HEK293 (cell line): ENCODE measurements around the gene ADIG.

Source experiments
- CTCF ChIA-PET: fragments of 350-600 bp; formaldehyde crosslinking; extraction: SDS; loops from one replicate; lab custom pipeline; 2021; ENCODE audit warnings: antibody characterized with exemption; lab: Yijun Ruan, JAX
- POLR2A ChIA-PET: fragments of 300-600 bp; formaldehyde crosslinking; extraction: SDS; loops from one replicate; lab custom pipeline; 2020; ENCODE audit warnings: antibody characterized with exemption, inconsistent platforms; lab: Yijun Ruan, JAX
- H3K27ac ChIP-seq: fragments of 200-500 bp; sonication (Bioruptor generic); 2 replicates; pipeline ENCODE4 v1.5.1; 2014; ENCODE audit warnings: low read depth, low read length, control low read depth, inconsistent platforms; ENCODE audit errors: extremely low read depth
- H3K36me3 ChIP-seq, 2 experiments: fragments of 200-500 bp in 1 of 2; sonication (Bioruptor generic) in 1 of 2; 1 replicate in 1 of 2; 2 replicates in 1 of 2; pipeline ENCODE4 v1.5.1; 2014 to 2017; ENCODE audit warnings: inconsistent platforms in 2 of 2, low read length in 2 of 2; ENCODE audit not compliant: control insufficient read depth in 2 of 2, insufficient read depth in 1 of 2
- H3K4me1 ChIP-seq: fragments of 200-500 bp; sonication (Bioruptor generic); 2 replicates; pipeline ENCODE4 v1.5.1; 2014; ENCODE audit warnings: mild to moderate bottlenecking, low read length, inconsistent platforms; ENCODE audit not compliant: control insufficient read depth, insufficient read depth
- H3K4me3 ChIP-seq: 2 replicates; pipeline ENCODE4 v1.5.1; 2011; ENCODE audit warnings: low read depth, mild to moderate bottlenecking, control low read depth, low read length, moderate library complexity
- H3K9me3 ChIP-seq: fragments of 200-500 bp; sonication (Bioruptor generic); 2 replicates; pipeline ENCODE4 v1.5.1; 2014; ENCODE audit warnings: low read depth, low read length, inconsistent platforms; ENCODE audit not compliant: control insufficient read depth, insufficient read depth
- HOXA7 ChIP-seq: sonication (generic); formaldehyde crosslinking; IDR thresholded peaks from 2 replicates; pipeline ENCODE4 v1.8.1; 2022; ENCODE audit warnings: missing genetic modification reagents, borderline replicate concordance
- INSM2 ChIP-seq: fragments of 450-650 bp; formaldehyde crosslinking; IDR thresholded peaks from 2 replicates; pipeline ENCODE4 v1.5.1; 2016; ENCODE audit warnings: missing biosample characterization, missing genetic modification characterization
- REPIN1 ChIP-seq: fragments of 450-650 bp; formaldehyde crosslinking; IDR thresholded peaks from 2 replicates; pipeline ENCODE4 v1.5.1; 2017; ENCODE audit warnings: missing biosample characterization, missing genetic modification characterization, low read depth
- SP3 ChIP-seq: fragments of 450-650 bp; formaldehyde crosslinking; IDR thresholded peaks from 2 replicates; pipeline ENCODE4 v1.5.1; 2016; ENCODE audit warnings: missing biosample characterization, missing genetic modification characterization
- TSHZ1 ChIP-seq: fragments of 450-650 bp; formaldehyde crosslinking; IDR thresholded peaks from 2 replicates; pipeline ENCODE4 v1.5.1; 2016; ENCODE audit warnings: missing biosample characterization, missing genetic modification characterization, borderline replicate concordance
- ZBTB1 ChIP-seq: fragments of 450-650 bp; formaldehyde crosslinking; IDR thresholded peaks from 2 replicates; pipeline ENCODE4 v1.5.1; 2016; ENCODE audit warnings: missing biosample characterization, missing genetic modification characterization
- ZBTB11 ChIP-seq: fragments of 450-650 bp; formaldehyde crosslinking; conservative IDR thresholded peaks from 2 replicates; pipeline ENCODE4 v1.5.1; 2016; ENCODE audit warnings: low read depth, missing biosample characterization, missing genetic modification characterization
- ZBTB49 ChIP-seq: fragments of 450-650 bp; formaldehyde crosslinking; IDR thresholded peaks from 2 replicates; pipeline ENCODE4 v1.5.1; 2016; ENCODE audit warnings: missing biosample characterization, missing genetic modification characterization, low read depth
- ZIC2 ChIP-seq: fragments of 450-650 bp; formaldehyde crosslinking; IDR thresholded peaks from 2 replicates; pipeline ENCODE4 v1.5.1; 2016; ENCODE audit warnings: missing biosample characterization, missing genetic modification characterization
- ZNF148 ChIP-seq: fragments of 450-650 bp; formaldehyde crosslinking; IDR thresholded peaks from 2 replicates; pipeline ENCODE4 v1.5.0; 2017; ENCODE audit warnings: missing biosample characterization, missing genetic modification characterization, borderline replicate concordance
- ZNF157 ChIP-seq: fragments of 450-650 bp; formaldehyde crosslinking; IDR thresholded peaks from 2 replicates; pipeline ENCODE4 v1.5.1; 2016; ENCODE audit warnings: missing biosample characterization, missing genetic modification characterization
- ZNF335 ChIP-seq: fragments of 450-650 bp; formaldehyde crosslinking; conservative IDR thresholded peaks from 2 replicates; pipeline ENCODE4 v1.5.1; 2016; ENCODE audit warnings: missing biosample characterization, missing genetic modification characterization
- ZNF555 ChIP-seq: fragments of 450-650 bp; formaldehyde crosslinking; conservative IDR thresholded peaks from 2 replicates; pipeline ENCODE4 v1.5.1; 2017; ENCODE audit warnings: missing biosample characterization, mild to moderate bottlenecking, missing genetic modification characterization, inconsistent platforms
- ZNF580 ChIP-seq: fragments of 450-650 bp; formaldehyde crosslinking; IDR thresholded peaks from 2 replicates; pipeline ENCODE4 v1.5.1; 2016; ENCODE audit warnings: missing biosample characterization, missing genetic modification characterization

Gene ADIG

GRCh38 chr20:38589967-38590675 is 9.1 kb downstream of the ADIG start (continued):
- no peak for TF ChIP-seq ZBTB11 (tag by site-specific recombination)
- TF ChIP-seq ZNF148, result no peak
- TF ChIP-seq ZNF580 (tag by site-specific recombination), result no peak

GRCh38 chr20:38590676-38591473 is 9.9 kb downstream of the ADIG start:
- no peaks in the 10 kb centered on the region for H3K9me3 ChIP-seq
- no peak overlapping the region for H3K27ac ChIP-seq
- TF ChIP-seq HOXA7 (CRISPR knock-in tag) (no peak), ZNF555 (tag by site-specific recombination) (no peak), ZIC2 (tag by site-specific recombination) (peak; percentile 28; the same call in 1 of the 2 replicates)
- TF ChIP-seq, all 188 proteins: peak for 1
- POLR2A ChIA-PET, result no interaction called here
- Histone ChIP-seq H3K4me1 (no peaks in the 10 kb centered on the region), H3K36me3 (no peaks in the 10 kb centered on the region), H3K4me3 (no peak overlapping the region)
- CTCF ChIA-PET, result no interaction called here

GRCh38 chr20:38591474-38592410 is 10.7 kb downstream of the ADIG start:
- Histone ChIP-seq H3K27ac (no peak overlapping the region), H3K36me3 (no peaks in the 10 kb centered on the region), H3K9me3 (no peaks in the 10 kb centered on the region), H3K4me3 (no peak overlapping the region), H3K4me1 (no peaks in the 10 kb centered on the region)
- POLR2A ChIA-PET, result no interaction called here
- CTCF ChIA-PET, result no interaction called here
- TF ChIP-seq SP3 (tag by site-specific recombination), result no peak
- no peak for TF ChIP-seq ZBTB49 (tag by site-specific recombination)
- TF ChIP-seq ZBTB1 (tag by site-specific recombination), result no peak
- TF ChIP-seq TSHZ1, result no peak
- no peak for TF ChIP-seq ZNF335 (tag by site-specific recombination)
- TF ChIP-seq ZNF157, result no peak
- no peak for TF ChIP-seq REPIN1
- no peak for TF ChIP-seq INSM2 (tag by site-specific recombination)
